HL-60 (cell line): Measurements from ENCODE around the gene PDE5A.

Experiments
- DNase-seq, 2 experiments: peaks; one replicate each; pipeline ENCODE4 v3.0.0-alpha.2; 2010 to 2020; ENCODE audit warnings: low read depth in 1 of 2, low spot score in 1 of 2
- H3K27ac ChIP-seq: fragments of 250-450 bp; sonication (Bioruptor Pico); replicated peaks from 2 replicates; pipeline ENCODE4 v1.5.1; 2020; ENCODE audit warnings: mild to moderate bottlenecking, moderate library complexity
- H3K27me3 ChIP-seq: fragments of 250-450 bp; sonication (Bioruptor Pico); 2 replicates; pipeline ENCODE4 v1.5.1; 2021; ENCODE audit warnings: mild to moderate bottlenecking, moderate library complexity; ENCODE audit not compliant: insufficient read depth, poor library complexity, severe bottlenecking
- H3K4me3 ChIP-seq: replicated peaks from 2 replicates; pipeline ENCODE4 v1.5.1; 2011; ENCODE audit warnings: mild to moderate bottlenecking, control low read depth, low read length; ENCODE audit not compliant: insufficient read depth
- GABPA ChIP-seq: IDR thresholded peaks from 2 replicates; pipeline ENCODE4 v1.6.1; 2012; ENCODE audit warnings: low read depth
- POLR2AphosphoS5 ChIP-seq: IDR thresholded peaks from 2 replicates; pipeline ENCODE4 v1.6.1; 2012; ENCODE audit warnings: low read depth
- REST ChIP-seq: IDR thresholded peaks from 2 replicates; pipeline ENCODE4 v1.6.1; 2012; ENCODE audit warnings: low read depth; ENCODE audit not compliant: insufficient replicate concordance
- SPI1 ChIP-seq: IDR thresholded peaks from 2 replicates; pipeline ENCODE4 v1.6.1; 2012; ENCODE audit warnings: low read depth, mild to moderate bottlenecking, borderline replicate concordance
- TF ChIP-seq, protein P1 (sequence below): IDR thresholded peaks from one replicate; pipeline ENCODE4 v1.5.1; 2011; ENCODE audit warnings: low read length, control low read depth, inconsistent platforms; ENCODE audit not compliant: insufficient read depth

PDE5A gene

GRCh38 chr4:119626420-119626819 is 2.2 kb downstream of the PDE5A start:
- DNase-seq, result no peak
- H3K4me3 ChIP-seq, result no peak overlapping the region
- no peak overlapping the region for H3K27ac ChIP-seq
- no peak for TF ChIP-seq REST
- no peak for TF ChIP-seq GABPA
- TF ChIP-seq SPI1, result no peak
- no peak for TF ChIP-seq POLR2AphosphoS5
- TF ChIP-seq, protein P1, sequence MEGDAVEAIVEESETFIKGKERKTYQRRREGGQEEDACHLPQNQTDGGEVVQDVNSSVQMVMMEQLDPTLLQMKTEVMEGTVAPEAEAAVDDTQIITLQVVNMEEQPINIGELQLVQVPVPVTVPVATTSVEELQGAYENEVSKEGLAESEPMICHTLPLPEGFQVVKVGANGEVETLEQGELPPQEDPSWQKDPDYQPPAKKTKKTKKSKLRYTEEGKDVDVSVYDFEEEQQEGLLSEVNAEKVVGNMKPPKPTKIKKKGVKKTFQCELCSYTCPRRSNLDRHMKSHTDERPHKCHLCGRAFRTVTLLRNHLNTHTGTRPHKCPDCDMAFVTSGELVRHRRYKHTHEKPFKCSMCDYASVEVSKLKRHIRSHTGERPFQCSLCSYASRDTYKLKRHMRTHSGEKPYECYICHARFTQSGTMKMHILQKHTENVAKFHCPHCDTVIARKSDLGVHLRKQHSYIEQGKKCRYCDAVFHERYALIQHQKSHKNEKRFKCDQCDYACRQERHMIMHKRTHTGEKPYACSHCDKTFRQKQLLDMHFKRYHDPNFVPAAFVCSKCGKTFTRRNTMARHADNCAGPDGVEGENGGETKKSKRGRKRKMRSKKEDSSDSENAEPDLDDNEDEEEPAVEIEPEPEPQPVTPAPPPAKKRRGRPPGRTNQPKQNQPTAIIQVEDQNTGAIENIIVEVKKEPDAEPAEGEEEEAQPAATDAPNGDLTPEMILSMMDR, result no peak
- peaks cover 18% of the 10 kb centered on the region for H3K27me3 ChIP-seq

- no peak overlapping the region for H3K27ac ChIP-seq
- no peak overlapping the region for H3K4me3 ChIP-seq
- H3K27me3 ChIP-seq, result peaks cover 18% of the 10 kb centered on the region
- TF ChIP-seq REST, result no peak
- TF ChIP-seq, protein P1, result no peak
- no peak for TF ChIP-seq GABPA
- TF ChIP-seq SPI1, result no peak
- TF ChIP-seq POLR2AphosphoS5, result no peak
- no peak for DNase-seq
Measured at GRCh38 chr4:119625761-119626160, 2.8 kb downstream of the PDE5A start.

- Histone ChIP-seq H3K27me3 (peaks cover 18% of the 10 kb centered on the region), H3K27ac (no peak overlapping the region), H3K4me3 (no peak overlapping the region)
- TF ChIP-seq, protein P1, result no peak
- no peak for TF ChIP-seq REST
- TF ChIP-seq SPI1, result no peak
- no peak for TF ChIP-seq GABPA
- TF ChIP-seq POLR2AphosphoS5, result no peak
- no peak for DNase-seq
Measured at GRCh38 chr4:119624356-119624755, 4.2 kb downstream of the PDE5A start.
